ENCODE data around the gene TRPV3. TPM values are rescaled to one million over a fixed set of nuclear protein-coding genes. Genes with fewer than 3 reads are reported as not detected.

The TRPV3 gene
- total RNA-seq, 2 experiments from 2014 or later: 0.25 to 0.67 TPM

DNA sequence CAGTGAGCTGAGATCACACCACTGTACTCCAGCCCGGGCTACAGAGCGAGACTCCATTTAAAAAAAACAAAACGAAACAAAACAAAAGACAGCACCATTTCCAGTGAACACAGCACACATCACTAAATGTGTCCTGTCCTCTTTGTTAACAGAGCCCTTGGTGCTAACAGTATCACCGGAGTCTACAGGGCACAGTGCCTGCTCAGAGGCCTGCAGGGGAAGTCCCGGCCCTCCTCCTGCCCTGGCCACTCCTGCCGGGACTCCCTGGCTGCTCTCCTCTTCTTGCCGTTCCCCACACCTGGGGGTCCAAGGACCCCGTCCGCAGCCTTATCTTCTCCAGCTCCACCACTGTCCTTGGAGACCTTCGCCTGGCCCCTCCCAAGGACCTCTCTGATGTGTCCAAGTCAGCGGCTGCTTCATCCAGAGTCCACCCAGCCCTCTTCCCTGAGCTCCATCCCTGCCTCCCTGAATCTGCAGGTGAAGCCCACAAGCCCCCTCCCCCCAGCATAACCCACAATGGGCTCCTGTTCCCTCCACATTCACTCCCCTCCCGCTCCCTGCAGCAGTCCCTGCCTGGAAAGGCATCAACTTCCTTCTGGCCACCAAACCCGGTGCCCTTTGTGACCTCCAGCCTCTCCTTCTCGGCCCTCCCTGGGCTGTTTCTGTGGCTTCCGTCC lies 43.1 kb upstream of the TRPV3 start:
- intact Hi-C loops (cut with micrococcal nuclease): no loop called here
- CTCF ChIA-PET: interaction anchor here (1.1 kb wide), 1 partner anchor 36 kb away, joined by 3 read pairs; no protein-coding TSS in a partner anchor

DNA sequence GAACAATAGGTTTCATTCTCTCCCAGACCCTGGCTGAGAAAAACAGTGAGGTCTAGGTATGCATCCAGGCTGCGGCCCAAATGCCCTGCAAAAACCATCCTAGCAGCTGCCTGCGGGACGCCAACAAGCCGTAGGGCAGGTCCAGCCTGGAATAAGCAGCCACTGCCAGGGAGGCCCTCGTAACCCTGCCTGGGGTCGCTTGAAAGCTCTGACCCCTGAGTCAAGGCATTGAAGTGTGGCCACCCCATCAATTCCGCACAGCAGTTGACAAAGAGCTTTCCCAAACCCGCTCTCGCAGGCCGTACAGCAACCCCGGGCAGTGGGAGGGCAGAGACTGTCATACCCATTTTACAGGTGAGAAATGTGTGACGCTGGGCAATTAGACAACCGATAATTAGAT lies 40.5 kb upstream of the TRPV3 start:
- POLR2A ChIA-PET: no interaction called here
- Mint-ChIP-seq H3K36me3 (ENCODE audit: low read depth) (no peaks in the 10 kb centered on the region), H3K9me3 (no peaks in the 10 kb centered on the region), H3K27ac (no peak overlapping the region), H3K4me3 (no peak overlapping the region), H3K4me1 (ENCODE audit: low read depth) (no peaks in the 10 kb centered on the region), H3K27me3 (no peaks in the 10 kb centered on the region)
- intact Hi-C loops (cut with micrococcal nuclease): no loop called here
- no peak for DNase-seq
- TF ChIP-seq, protein P1, sequence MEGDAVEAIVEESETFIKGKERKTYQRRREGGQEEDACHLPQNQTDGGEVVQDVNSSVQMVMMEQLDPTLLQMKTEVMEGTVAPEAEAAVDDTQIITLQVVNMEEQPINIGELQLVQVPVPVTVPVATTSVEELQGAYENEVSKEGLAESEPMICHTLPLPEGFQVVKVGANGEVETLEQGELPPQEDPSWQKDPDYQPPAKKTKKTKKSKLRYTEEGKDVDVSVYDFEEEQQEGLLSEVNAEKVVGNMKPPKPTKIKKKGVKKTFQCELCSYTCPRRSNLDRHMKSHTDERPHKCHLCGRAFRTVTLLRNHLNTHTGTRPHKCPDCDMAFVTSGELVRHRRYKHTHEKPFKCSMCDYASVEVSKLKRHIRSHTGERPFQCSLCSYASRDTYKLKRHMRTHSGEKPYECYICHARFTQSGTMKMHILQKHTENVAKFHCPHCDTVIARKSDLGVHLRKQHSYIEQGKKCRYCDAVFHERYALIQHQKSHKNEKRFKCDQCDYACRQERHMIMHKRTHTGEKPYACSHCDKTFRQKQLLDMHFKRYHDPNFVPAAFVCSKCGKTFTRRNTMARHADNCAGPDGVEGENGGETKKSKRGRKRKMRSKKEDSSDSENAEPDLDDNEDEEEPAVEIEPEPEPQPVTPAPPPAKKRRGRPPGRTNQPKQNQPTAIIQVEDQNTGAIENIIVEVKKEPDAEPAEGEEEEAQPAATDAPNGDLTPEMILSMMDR (IDR thresholded peaks at IDR 0.05): no peak
- CTCF ChIA-PET: no interaction called here
- no peak for ATAC-seq

More for the DNA sequence above, 43.1 kb upstream of the TRPV3 start:
- no peaks in the 10 kb centered on the region for H3K4me1 Mint-ChIP-seq (ENCODE audit: low read depth)
- ATAC-seq (no peak), DNase-seq (no peak)
- H3K36me3 Mint-ChIP-seq (ENCODE audit: low read depth): no peaks in the 10 kb centered on the region
- POLR2A ChIA-PET: interaction anchor here (0.6 kb wide), 1 partner anchor 19 kb away, joined by 4 read pairs; no protein-coding TSS in a partner anchor
- H3K27ac Mint-ChIP-seq: no peak overlapping the region
- H3K4me3 Mint-ChIP-seq: no peak overlapping the region
- no peaks in the 10 kb centered on the region for H3K9me3 Mint-ChIP-seq
- TF ChIP-seq, protein P1 (IDR thresholded peaks at IDR 0.05): no peak
- H3K27me3 Mint-ChIP-seq: no peaks in the 10 kb centered on the region

DNA sequence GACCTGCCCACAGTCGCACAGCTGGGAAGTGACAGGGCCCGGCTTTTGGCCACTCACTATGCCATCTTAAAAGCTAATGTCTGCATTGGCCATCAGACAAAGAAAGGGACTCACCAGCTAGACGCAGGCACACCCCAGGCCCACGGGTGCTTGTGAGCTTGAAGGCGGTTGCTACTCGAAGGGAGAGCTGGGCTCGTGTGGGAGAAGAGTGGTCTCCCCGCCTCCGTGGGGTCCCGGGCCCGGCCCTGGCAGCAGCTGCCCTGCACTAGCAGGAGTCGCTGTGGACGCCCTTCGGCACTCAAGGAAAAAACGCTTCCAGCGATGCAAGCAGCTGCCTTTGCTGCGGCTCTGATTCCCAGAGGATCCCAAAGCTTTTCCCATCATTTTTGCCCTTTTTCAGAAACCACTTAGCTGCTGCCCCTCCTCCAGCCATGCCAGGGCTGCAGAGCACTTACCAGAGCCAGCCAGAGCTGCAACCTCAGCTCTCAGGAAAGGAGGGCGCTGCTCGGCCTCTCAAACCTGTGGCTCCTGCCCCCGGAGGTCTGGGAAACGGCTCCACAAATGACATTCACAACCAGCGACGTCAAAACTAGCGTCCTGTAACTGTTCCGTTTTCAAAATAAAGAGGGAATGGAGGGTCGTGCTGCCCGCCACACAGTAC lies 39.3 kb upstream of the TRPV3 start:
- Mint-ChIP-seq H3K36me3 (ENCODE audit: low read depth) (no peaks in the 10 kb centered on the region), H3K4me1 (ENCODE audit: low read depth) (no peaks in the 10 kb centered on the region), H3K4me3 (no peak overlapping the region), H3K27me3 (no peaks in the 10 kb centered on the region), H3K9me3 (no peaks in the 10 kb centered on the region), H3K27ac (no peak overlapping the region)
- ATAC-seq (no peak), DNase-seq (no peak)
- CTCF ChIA-PET: no interaction called here
- POLR2A ChIA-PET: no interaction called here
- intact Hi-C loops (cut with micrococcal nuclease): no loop called here
- TF ChIP-seq, protein P1 (IDR thresholded peaks at IDR 0.05): no peak

DNA sequence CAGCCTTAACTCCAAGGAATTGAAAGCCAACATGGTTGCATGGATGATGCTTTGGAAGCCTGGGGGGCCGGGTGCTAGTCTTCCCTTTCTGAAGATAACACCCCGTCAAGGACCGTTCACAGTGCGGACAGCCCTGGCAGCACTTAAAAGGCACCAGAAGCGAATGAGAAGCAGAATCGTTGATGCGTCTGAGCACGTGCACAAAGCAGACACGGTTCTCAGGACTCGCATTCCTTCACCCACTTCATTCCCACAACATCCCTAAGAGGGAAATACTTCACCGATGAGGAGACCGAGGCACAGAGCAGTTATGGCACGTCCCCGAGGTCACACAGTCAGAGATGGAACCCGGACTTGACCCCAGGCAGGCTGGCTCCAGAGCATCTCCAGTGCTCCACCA lies 37.4 kb upstream of the TRPV3 start:
- ChIA-PET CTCF (interaction anchor here (1.0 kb wide), 1 partner anchor 8 kb away, joined by 3 read pairs; no protein-coding TSS in a partner anchor), POLR2A (no interaction called here)
- Mint-ChIP-seq H3K4me1 (ENCODE audit: low read depth) (no peaks in the 10 kb centered on the region), H3K36me3 (ENCODE audit: low read depth) (no peaks in the 10 kb centered on the region), H3K27me3 (no peaks in the 10 kb centered on the region), H3K9me3 (no peaks in the 10 kb centered on the region), H3K4me3 (no peak overlapping the region), H3K27ac (no peak overlapping the region)
- ATAC-seq: no peak
- TF ChIP-seq, protein P1 (IDR thresholded peaks at IDR 0.05): no peak
- no peak for DNase-seq
- intact Hi-C loops (cut with micrococcal nuclease): no loop called here

Measured in activated CD8-positive, alpha-beta T cell treated with anti-CD3 and anti-CD28 coated beads for 36 hours (primary cell).